OCI-LY3 (cell line): ENCODE data around the gene UMODL1.

Source experiments
- EZH2phosphoT487 ChIP-seq: fragments of 200-600 bp; shearing (Covaris generic); IDR thresholded peaks from 2 replicates; pipeline ENCODE4 v1.6.1; 2018; ENCODE audit warnings: antibody characterized with exemption, mixed run types, low read depth
- TF ChIP-seq, protein P1 (sequence below): fragments of 200-600, 300-600 bp; sonication (generic); IDR thresholded peaks from 2 replicates; pipeline ENCODE4 v1.5.1; 2014; ENCODE audit warnings: antibody characterized with exemption, low read length, low read depth

DNA sequence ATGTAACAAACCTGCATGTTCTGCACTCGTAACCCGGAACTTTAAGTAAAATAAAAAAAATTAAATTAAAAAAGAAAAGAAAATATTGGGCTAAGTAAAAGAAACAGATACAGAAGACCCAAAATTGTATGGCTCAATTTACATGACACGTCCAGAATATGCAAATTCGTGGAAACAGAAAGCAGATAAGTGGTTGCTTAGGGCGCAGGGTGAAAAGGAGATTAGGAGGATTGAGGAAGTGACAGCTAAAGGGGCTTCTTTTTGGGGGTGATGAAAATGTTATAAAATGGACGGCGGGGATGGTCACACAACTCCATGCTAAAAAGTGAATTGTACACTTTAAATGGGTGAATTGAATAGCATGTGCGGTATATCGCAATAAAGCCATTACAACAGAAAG is 33.6 kb upstream of the UMODL1 start:
- TF ChIP-seq, protein P1, sequence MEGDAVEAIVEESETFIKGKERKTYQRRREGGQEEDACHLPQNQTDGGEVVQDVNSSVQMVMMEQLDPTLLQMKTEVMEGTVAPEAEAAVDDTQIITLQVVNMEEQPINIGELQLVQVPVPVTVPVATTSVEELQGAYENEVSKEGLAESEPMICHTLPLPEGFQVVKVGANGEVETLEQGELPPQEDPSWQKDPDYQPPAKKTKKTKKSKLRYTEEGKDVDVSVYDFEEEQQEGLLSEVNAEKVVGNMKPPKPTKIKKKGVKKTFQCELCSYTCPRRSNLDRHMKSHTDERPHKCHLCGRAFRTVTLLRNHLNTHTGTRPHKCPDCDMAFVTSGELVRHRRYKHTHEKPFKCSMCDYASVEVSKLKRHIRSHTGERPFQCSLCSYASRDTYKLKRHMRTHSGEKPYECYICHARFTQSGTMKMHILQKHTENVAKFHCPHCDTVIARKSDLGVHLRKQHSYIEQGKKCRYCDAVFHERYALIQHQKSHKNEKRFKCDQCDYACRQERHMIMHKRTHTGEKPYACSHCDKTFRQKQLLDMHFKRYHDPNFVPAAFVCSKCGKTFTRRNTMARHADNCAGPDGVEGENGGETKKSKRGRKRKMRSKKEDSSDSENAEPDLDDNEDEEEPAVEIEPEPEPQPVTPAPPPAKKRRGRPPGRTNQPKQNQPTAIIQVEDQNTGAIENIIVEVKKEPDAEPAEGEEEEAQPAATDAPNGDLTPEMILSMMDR, result no peak
- no peak for TF ChIP-seq EZH2phosphoT487
